GF-D8 (cell line): ENCODE results near the gene RET.

Source experiments
- DNase-seq: peaks from one replicate; lab custom pipeline; 2025; lab: John Stamatoyannopoulos, UW

RET gene

GRCh38 chr10:43062402-43063160 lies 14.3 kb upstream of the RET start:
- no peak for DNase-seq

- DNase-seq = no peak
Observed at GRCh38 chr10:43064331-43065075, 12.4 kb upstream of the RET start.

- no peak for DNase-seq
Observed at GRCh38 chr10:43065234-43065633, 11.6 kb upstream of the RET start.

- DNase-seq = no peak
Observed at GRCh38 chr10:43065761-43066160, 11.1 kb upstream of the RET start.

- DNase-seq = no peak
Observed at GRCh38 chr10:43066481-43066880, 10.4 kb upstream of the RET start.

- no peak for DNase-seq
Observed at GRCh38 chr10:43067391-43068135, 9.3 kb upstream of the RET start.

GRCh38 chr10:43068136-43068395 lies 8.8 kb upstream of the RET start:
- DNase-seq = no peak

- no peak for DNase-seq
Observed at GRCh38 chr10:43068471-43069210, 8.2 kb upstream of the RET start.

GRCh38 chr10:43069211-43069515 lies 7.7 kb upstream of the RET start:
- no peak for DNase-seq

- no peak for DNase-seq
Observed at GRCh38 chr10:43069579-43069978, 7.3 kb upstream of the RET start.

GRCh38 chr10:43070121-43071085 lies 6.5 kb upstream of the RET start:
- no peak for DNase-seq

GRCh38 chr10:43071865-43072650 lies 4.8 kb upstream of the RET start:
- DNase-seq = no peak

GRCh38 chr10:43073191-43073590 lies 3.7 kb upstream of the RET start:
- DNase-seq = no peak

GRCh38 chr10:43073721-43074120 lies 3.1 kb upstream of the RET start:
- no peak for DNase-seq

- DNase-seq = no peak
Observed at GRCh38 chr10:43074409-43074808, 2.5 kb upstream of the RET start.

GRCh38 chr10:43074827-43075611 lies 1.9 kb upstream of the RET start:
- no peak for DNase-seq

GRCh38 chr10:43075612-43076003 lies 1.3 kb upstream of the RET start:
- DNase-seq = no peak

GRCh38 chr10:43076311-43076875 lies 476 bp upstream of the RET start:
- DNase-seq = no peak

- DNase-seq = no peak
Observed at GRCh38 chr10:43077421-43078171, 727 bp downstream of the RET start.
